ENCODE results near the gene INTS14.
A peak's percentile ranks its signal among the peaks of the same experiment; 100 is the strongest.

Gene INTS14

DNA sequence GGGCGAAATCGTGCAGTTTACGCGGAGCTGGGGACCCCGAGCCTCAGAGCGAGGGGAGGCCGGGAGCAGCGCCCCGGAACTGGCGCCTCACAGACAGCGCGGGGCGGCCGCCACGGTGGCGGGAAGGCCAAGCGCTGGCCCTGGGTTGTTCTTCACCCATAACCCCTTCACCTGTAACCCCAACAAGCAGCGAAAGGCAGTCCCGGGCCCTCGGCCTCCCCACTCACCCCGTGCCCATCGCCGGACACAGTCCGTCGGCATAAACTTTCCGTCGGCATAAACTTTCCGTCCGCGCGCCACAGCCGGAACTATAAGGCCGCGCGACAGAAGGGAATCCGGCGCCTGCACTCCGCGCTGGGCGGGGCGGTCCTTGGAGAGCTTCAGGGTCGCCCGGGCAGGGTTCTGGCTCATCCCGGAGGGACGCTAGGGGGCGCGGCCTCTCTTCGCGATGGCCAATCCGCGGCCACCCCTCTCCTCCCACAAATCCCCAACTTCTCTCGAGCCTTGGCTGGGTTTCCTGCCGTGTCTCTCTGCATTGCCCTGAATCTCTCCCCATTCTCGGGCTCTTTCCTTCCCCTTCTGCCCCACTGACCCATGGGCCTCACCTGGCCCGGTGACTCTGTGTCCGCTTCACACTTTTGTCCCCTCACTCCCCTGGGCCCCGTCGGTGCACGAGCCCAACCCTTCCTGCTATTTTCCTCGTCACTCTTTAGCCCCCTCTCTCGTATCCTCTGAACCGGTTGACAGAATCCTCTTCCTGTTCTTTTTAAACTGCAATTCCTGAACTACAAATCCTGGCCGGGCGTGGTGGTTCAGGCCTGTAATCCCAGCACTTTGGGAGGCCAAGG lies at the start of gene INTS14:
Gene INTS14, minus strand, starts transcription at position 261 of the 848 bp plus-strand sequence. CDS start 3,751 bp downstream, outside the sequence.
- peak; percentile 96 for DNase-seq (ENCODE audit: low spot score)

DNA sequence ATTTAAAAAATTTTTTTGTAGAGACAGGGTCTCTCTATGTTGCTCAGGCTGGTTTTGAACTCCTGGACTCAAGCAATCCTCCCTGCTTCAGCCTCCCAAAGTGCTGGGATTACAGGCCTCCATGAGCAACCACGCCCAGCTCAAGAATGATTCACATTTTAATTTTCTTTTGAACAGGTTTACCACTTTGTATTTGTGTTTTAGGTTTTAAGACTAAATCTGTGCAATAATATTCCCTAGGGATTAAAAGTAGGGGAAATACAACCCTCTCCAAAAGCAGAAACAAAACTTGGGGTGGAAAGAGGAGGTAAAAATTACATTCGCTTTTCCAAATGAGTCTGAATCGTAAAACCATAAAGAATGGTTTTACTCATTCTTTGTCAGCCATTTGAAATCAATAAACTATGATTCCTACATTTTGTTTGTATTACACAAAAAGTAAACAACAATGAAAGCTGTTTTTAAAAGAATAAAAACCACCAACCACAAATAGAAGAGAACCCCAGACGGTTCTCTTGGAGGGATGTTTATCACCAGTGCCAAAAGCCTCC lies 48.6 kb upstream of the INTS14 start:
- DNase-seq (ENCODE audit: low spot score): no peak

DNA sequence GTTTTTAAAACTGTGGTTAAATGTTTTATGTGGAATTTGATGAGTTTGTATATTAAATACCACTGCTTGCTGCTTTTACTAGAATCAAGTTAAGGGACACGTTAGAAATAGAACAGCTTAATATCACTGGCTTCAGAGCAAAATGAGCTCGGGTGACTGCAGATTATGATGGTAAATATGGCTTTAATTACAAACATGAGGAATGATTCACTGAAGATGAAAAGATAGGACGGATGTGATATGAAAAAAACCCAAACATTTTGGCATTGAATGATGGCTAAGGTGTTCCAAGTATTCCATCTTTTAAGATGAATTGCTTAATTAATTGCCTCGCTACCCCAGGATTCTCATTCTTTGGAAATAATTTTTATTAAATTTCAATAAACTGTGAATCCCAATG lies 44.5 kb upstream of the INTS14 start:
- DNase-seq (ENCODE audit: low spot score): no peak

DNA sequence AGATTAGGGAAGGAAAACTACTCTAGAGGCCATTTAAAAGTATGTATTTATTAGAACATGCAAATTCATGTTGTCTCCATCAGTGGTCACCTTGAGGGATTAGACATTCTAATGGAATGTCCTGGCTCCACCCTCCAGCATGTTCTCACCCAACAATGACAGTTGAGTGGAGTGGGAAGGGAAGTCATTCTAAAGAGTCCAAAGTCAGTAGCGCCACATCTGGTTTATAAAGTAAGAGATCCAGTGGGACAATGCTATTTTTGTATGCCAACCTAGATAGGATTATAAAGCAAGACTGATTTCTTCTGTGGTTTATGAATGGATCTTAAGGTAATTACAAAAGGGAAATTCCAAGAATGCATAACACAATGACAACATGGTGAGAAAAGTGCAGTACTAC lies 44.1 kb upstream of the INTS14 start:
- no peak for DNase-seq (ENCODE audit: low spot score)

DNA sequence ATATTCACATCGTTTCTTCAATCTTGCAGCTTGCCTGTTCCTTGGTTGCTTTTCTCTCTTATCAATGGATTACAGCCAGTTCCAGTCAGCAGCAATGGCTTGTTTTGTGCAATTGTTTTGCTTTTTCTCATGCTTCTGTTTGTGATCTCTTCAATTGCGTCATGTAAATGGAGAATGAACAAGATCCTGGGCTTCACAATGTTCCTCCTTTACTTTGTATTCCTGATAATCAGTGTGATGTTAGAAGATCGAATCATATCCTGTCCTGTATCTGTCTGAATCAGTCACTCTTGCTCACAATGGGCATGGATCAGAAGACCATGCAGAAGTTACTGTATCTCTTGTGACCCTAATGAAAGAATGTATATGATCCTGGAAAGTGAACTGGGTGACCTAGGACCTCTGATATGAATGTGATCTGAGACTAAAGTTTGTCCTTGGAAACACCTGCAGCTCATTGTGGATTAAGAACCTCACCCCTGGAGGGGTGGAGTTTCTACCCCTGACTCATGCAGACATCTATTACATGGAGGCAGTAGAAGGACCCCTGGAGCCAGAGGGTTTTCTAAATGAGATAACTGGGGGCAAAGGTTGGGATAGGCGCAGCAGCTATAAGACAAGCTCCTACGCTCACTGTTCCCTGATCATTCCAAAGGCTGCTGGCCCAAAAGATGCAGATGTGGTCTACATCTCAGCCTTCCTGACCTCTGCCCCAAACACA lies 43.0 kb upstream of the INTS14 start:
- no peak for DNase-seq (ENCODE audit: low spot score)

DNA sequence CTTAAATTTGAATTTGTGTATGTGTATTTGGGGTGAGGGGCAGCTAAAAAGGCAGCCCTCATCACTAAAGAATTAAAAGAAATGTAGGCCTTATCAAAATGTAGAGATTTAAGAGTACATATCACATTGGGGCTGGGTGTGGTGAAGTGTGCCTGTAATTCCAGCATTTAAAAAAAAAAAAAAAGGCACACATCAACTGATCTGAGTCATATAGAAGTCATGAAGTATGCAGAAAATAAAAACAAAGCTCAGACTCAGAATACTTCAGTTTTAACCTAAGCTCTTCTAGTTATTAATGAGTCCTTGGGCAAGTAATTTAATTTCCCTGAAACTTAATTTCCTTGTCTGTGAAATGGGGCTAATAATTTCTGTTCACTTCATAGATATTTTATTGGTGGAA lies 42.4 kb upstream of the INTS14 start:
- DNase-seq (ENCODE audit: low spot score): peak; percentile 35

DNA sequence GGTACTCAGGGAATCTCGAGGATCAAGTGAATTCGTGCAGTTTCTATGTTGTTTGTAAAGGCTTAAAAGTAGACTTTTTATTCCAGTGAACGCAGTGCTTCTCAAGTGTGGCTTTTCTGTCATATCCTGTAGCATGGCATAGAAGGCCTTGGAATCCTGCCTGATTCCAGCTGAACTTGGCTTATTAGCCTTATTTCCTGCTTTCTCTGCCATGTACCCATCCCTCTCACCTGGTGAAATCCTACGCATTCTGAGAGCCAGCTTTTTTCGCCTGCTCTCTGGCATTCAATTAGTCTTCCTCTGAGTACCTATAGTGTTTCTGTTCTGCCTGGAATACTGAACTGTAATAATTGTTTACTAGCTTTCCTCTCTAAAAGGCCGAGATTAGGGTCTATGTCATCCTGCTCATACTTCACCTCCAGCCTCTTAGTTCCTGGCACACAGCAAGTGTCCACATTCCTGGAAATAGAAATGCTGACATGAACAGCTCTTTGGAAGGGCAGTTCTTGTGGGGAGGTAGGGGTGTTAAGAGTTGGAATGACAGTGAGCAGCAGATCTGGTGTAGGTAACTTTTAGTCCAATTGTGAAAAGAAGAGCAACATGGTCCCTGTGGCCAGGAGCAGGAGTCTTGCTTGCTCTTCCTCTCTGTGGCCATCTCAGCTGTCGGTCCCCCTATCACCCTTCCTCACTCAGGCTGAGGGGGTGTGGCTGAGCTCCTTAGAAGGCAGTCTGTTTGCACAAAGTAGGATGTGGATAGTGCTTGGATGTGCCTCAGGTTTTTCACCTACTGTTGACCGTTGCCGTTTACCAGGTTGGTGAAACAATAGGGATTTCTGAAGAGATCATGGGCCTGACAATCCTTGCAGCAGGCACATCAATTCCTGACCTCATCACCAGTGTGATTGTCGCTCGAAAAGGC lies 41.2 kb upstream of the INTS14 start:
- DNase-seq (ENCODE audit: low spot score): no peak

DNA sequence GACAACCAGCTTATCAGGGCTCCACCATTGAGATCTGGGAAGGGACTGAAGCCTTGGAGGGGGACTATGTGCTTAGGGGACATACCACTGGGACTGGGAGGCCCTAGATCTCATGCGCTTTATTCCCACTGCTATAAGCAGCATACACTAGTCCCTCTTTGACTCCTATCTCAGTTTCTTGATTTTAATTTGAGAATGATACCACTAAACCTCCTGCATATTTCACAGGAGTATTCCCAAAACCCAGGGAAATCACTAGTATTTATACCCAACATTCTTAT lies 40.1 kb upstream of the INTS14 start:
- DNase-seq (ENCODE audit: low spot score): no peak

DNA sequence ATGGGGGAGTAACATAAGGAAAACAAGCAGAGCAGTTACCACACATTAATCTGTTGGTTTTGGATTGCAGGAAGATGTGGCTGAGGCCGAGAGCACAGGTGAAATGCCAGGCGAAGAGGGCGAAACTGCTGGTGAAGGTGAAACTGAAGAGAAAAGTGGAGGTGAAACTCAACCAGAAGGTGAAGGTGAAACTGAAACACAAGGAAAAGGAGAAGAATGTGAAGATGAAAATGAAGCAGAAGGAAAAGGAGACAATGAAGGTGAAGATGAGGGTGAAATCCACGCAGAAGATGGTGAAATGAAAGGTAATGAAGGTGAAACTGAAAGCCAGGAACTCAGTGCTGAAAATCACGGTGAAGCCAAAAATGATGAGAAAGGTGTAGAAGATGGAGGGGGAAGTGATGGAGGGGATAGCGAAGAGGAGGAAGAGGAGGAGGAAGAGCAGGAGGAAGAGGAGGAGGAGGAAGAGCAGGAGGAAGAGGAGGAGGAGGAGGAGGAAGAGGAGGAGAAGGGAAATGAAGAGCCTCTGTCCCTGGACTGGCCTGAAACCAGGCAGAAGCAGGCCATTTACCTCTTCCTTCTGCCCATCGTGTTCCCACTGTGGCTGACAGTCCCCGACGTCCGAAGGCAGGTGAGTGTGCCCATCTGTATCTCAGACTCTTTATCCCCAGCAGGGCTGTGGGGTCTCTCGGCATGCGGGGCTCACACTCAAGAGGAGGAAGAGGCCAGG lies 39.5 kb upstream of the INTS14 start:
- DNase-seq (ENCODE audit: low spot score): no peak

DNA sequence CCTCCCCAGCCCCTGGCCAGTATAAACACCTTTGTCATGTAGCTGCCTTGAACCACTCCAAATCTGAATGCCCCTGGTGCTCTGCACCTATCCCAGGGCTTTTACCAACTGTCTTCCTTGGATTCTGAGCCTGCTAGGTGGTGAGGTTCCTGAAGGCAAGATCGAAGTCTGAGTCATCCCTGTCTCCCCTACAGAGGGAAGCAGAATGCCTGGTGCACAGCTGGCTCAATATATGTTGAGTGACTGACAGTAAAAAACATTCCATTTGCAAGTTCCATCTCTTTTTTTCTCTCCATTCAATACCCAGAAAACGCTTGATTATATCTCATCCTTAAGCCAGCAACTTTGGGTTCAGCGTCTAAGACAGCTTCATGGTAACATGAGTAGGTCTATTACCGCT lies 35.6 kb upstream of the INTS14 start:
- no peak for DNase-seq (ENCODE audit: low spot score)

DNA sequence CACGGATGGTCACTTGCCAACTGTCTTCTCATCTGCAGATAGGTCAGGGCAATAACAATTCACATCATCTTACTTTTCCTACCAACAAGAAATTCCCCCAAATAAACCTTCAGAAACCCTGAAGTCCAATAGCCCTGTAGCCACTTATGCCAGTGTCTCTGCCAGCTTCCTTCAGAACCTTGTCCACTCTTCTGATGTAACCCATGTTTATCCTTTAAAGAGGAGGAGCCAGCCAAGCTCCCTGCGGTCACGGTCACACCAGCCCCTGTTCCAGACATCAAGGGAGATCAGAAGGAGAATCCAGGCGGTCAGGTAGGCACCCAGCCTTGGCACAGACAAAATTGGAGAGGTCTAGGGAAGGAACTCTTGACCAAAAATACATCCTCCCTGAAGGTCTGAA lies 34.5 kb upstream of the INTS14 start:
- no peak for DNase-seq (ENCODE audit: low spot score)

DNA sequence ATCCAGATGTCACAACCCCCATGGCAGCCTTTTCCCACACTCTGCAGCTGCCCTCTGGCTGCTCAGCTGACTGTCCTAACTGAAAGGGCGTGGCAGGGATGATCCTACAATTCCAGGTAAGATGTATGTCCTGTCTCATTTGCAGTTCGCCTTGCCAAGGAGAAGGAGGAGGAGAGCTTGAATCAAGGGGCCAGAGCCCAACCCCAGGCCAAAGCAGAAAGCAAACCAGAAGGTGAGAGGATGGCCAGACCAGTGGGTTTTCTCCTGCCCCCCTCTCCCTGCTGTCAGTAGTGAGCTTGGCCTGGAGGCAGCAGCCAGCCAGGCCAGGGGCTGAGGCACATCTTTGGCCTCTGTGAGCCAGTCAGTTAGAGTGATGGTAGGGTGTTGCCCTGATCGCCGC lies 33.4 kb upstream of the INTS14 start:
- DNase-seq (ENCODE audit: low spot score): no peak

DNA sequence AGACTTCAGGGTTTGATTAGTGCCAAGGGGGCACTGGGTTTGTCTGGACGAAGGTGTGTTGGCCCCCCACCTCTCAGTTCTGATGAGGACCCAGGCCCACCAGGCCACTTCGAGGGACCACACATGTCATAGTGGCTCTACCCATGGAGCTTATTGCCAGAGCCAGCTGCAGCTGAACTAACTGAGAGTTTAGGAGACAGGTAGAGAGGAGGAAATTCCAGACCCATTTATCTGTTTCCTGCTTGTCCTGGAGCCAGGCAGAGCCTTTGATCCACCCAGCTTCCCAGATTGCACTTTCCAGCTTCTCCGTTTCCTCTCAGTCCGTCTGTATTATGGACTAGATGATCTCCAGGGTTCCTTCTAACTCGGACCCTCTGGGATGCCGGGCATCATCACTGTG lies 31.7 kb upstream of the INTS14 start:
- DNase-seq (ENCODE audit: low spot score): no peak

DNA sequence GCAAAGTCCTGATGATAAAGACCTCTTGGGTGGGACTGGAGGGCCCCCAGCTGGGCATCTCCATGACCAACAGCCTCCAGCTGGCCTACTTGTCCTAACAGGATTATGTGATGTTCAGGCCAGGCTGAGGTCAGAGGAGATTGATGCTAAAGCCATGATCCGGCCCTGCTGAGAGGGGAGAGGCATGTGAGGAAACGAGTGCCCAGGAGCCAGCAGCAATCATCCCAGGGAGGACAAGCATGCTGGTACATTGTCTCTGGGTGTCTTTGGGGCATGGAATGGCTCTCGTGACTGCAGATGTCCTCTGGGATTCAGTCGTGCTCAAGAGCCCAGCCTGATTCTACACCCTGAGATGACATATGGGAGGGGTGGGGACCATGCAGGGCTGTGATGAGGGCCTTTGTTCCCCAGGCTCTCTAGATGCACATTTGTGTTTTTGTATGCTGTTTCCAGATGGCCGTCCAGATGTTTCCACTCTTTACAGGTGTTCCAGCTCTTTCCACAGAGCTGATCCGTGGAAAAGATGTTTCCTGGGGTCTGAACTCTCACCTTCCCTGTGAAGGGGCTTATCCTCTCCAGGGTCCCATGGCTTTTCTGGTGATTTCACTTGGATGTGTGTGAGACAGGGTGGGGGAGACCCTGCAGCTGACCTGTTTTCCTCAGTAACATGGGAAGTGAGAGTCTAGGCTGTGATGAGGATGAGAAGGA lies 31.0 kb upstream of the INTS14 start:
- DNase-seq (ENCODE audit: low spot score): no peak

DNA sequence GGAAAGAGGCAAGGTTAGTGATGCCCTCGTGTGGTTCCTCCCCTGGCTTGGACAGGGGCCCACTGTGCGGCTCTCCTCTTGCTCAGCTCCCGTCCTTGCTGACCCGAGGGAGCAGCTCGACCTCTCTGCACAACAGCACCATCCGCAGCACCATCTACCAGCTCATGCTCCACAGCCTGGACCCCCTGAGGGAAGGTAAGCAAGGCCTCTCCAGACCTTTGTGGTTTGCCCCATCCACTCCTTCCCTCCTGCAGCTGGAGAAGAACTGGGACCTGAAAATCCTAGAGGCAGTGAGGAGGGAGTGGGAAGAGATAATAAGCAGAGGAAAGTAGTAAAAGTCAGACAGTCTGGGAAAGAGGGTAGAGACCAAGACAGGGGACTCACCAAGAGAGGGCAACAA lies 28.6 kb upstream of the INTS14 start:
- no peak for DNase-seq (ENCODE audit: low spot score)

DNA sequence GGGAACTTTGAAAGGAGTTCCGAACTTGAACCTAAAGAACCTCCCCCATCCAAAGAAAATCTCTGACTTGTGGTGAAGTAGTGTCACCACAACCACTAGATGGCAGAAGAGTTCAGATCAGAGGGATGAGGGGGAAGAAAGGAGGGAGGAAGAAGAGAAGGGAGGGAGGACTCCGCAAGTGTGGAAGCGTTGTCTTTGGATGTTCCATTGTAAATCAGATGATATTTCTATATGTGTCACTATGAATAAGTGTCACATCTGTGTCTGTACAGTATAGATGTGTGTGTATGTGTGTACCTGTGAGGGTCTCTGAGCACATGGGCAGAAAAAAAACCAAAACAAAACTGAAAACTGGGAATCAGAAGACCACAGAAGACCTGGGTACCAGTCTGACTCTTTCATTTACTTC lies 27.8 kb upstream of the INTS14 start:
- DNase-seq (ENCODE audit: low spot score): peak; percentile 79

DNA sequence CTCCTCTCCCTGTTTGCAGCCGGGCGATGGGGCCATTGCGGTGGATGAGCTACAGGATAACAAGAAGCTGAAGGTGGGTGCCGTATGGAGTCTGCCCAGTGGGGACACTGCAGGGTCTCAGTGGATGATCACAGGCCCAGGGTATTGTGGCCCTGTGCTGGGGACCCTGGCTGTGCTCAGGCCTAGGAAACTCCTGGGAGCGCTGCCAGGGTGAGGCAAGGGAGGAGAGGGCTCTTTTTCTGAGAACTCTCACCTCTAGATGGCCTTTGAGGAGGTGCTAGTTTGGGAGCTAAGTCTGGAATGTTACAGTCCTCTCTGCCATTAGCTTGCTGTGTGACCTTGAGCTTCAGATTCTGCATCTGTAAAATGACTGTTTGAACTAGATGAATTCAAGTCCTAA lies 27.2 kb upstream of the INTS14 start:
- DNase-seq (ENCODE audit: low spot score): no peak

DNA sequence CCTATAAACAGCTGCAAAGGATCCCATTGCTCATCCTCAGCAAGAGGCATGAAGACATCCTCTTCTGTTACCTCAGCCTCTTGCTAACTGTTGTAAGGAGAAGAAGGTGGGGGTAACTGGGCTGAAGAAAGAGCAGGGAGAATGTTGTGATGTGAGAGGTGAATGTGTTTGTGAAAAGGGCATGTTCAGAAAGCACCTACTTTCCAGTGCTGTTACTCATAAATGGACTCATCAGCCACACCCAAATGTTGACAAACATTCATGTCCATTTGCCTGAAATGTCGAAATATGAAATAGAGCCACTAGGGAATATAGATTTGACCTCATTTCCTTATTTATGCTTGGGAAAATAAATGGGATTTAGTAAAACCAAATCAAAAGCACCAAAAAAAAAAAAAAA lies 23.4 kb upstream of the INTS14 start:
- DNase-seq (ENCODE audit: low spot score): no peak

DNA sequence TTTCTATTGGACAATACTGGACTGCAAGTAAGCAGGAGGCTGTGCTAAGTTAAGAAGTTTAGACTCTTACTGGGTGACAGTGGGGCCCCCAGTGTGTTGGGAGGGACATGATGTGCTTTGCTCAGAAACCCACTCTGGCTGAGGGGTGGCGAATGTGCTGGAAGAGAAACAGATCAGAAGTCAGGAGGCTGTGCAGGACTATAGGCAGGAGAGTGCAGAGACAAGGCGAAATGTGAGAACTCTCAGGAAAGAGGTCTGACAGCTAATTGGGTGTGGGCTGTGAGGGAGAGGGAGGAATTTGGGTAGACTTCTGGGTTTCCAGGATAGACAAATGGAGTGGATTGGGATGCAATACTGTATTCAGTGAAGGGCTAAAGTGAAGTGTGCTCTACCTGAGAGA lies 22.8 kb upstream of the INTS14 start:
- DNase-seq (ENCODE audit: low spot score): no peak

DNA sequence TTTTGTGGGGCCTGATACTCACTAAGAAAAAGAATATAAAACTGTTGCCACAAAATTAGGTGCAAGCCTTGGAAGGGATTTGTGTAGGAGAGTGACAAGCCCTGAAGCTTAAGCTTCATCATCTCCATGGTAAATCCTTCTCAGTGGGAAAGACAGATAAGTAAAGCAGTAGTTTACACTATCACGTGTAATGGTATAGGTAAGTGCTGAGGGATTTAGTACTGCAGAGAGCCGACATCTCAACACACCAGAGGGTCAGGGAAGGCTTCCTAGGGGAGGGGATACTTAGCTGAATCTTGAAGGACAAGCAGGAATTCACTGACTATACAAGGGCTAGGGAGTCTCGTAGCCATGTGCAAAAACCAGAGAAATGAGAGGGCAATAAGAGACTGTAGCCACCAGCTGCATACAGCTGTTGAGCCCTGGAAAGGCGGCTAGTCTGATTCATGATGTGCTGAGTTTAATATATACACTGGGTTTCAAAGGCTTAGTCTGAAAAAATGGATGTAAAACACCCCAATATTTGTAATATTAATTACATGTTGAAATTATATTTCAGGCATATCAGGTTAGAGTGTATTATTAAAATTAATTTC lies 21.9 kb upstream of the INTS14 start:
- DNase-seq (ENCODE audit: low spot score): no peak

DNA sequence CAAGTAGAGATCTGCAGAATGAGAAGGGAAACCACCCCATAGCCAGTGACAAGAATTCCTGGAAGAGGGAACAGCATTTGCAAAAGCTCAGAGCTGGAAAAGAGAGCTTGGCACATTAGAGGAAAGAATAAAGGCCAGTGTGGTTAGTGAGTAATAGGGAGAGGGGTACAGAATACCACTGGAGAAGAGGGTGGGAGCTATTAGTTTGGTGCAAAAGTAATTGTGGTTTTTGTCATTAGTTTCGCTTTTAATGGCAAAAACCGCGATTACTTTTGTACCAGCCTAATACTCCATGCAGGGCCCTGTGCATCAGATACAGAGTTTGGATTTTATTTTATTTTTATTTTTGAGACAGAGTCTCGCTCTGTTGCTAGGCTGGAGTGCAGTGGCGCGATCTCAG lies 20.6 kb upstream of the INTS14 start:
- DNase-seq (ENCODE audit: low spot score): no peak
